Daoy (cell line): Measurements from ENCODE around the gene TMEM163. TPM values are rescaled to one million over a fixed set of nuclear protein-coding genes. Genes with fewer than 3 reads are reported as not detected.
A peak's percentile ranks its signal among the peaks of the same experiment; 100 is the strongest.
"Not testable (repeated sequence)": the region's sequence is repeated elsewhere in the genome, so short reads cannot be mapped to it uniquely, and the experiment has no call there.

Source experiments
- DNase-seq: peaks from one replicate; pipeline ENCODE4 v3.0.0-alpha.2; 2015; ENCODE audit warnings: low read depth
- total RNA-seq: library from RNA; depleted of rRNA; stranded (reverse); fragments of >200 nt; shearing (Covaris generic); gene quantifications from 2 replicates; pipeline ENCODE4 v1.2.3, GENCODE V29; 2014; rRNA removed

Gene TMEM163
- 0.09 and 0.34 TPM in 2 replicates for total RNA-seq

- no peak for DNase-seq
Measured at GRCh38 chr2:134718817-134719814, at the start of gene TMEM163. Gene TMEM163 (minus strand): TSS chr2:134719000.

- no peak for DNase-seq
Measured at GRCh38 chr2:134766583-134766982, 47.8 kb upstream of the TMEM163 start.

- DNase-seq: no peak
Measured at GRCh38 chr2:134765987-134766386, 47.2 kb upstream of the TMEM163 start.

- no peak for DNase-seq
Measured at GRCh38 chr2:134764164-134764563, 45.4 kb upstream of the TMEM163 start.

- DNase-seq: peak; percentile 35
Measured at GRCh38 chr2:134763164-134763710, 44.4 kb upstream of the TMEM163 start.

- DNase-seq: peak; percentile 52
Measured at GRCh38 chr2:134762508-134762907, 43.7 kb upstream of the TMEM163 start.

GRCh38 chr2:134760385-134760784 lies 41.6 kb upstream of the TMEM163 start:
- no peak for DNase-seq

- no peak for DNase-seq
Measured at GRCh38 chr2:134758633-134759032, 39.8 kb upstream of the TMEM163 start.

GRCh38 chr2:134751981-134752380 lies 33.2 kb upstream of the TMEM163 start:
- DNase-seq: not testable (repeated sequence)

GRCh38 chr2:134745546-134745945 lies 26.7 kb upstream of the TMEM163 start:
- DNase-seq: no peak

- DNase-seq: peak; percentile 17
Measured at GRCh38 chr2:134745023-134745422, 26.2 kb upstream of the TMEM163 start.

GRCh38 chr2:134739879-134740301 lies 21.1 kb upstream of the TMEM163 start:
- DNase-seq: peak; percentile 61

GRCh38 chr2:134739236-134739878 lies 20.6 kb upstream of the TMEM163 start:
- no peak for DNase-seq

GRCh38 chr2:134738141-134738870 lies 19.5 kb upstream of the TMEM163 start:
- no peak for DNase-seq

- DNase-seq: no peak
Measured at GRCh38 chr2:134737671-134738070, 18.9 kb upstream of the TMEM163 start.

- peak; percentile 83 for DNase-seq
Measured at GRCh38 chr2:134736167-134736880, 17.5 kb upstream of the TMEM163 start.

GRCh38 chr2:134728163-134728562 lies 9.4 kb upstream of the TMEM163 start:
- DNase-seq: no peak

- peak; percentile 62 for DNase-seq
Measured at GRCh38 chr2:134727385-134727784, 8.6 kb upstream of the TMEM163 start.

- DNase-seq: no peak
Measured at GRCh38 chr2:134726645-134727044, 7.8 kb upstream of the TMEM163 start.

GRCh38 chr2:134725876-134726275 lies 7.1 kb upstream of the TMEM163 start:
- no peak for DNase-seq

- no peak for DNase-seq
Measured at GRCh38 chr2:134724341-134724740, 5.5 kb upstream of the TMEM163 start.
